Stimulated activated CD8-positive, alpha-beta memory T cell treated with anti-CD3 and anti-CD28 coated beads, Interleukin-12 subunit alpha, Interleukin-12 subunit beta, amount 100 ng/mL, for 24 hours (primary cell): ENCODE measurements around the gene IVD.

Source experiments
- DNase-seq: peaks from one replicate; pipeline ENCODE4 v3.0.0-alpha.2; 2020; ENCODE audit errors: extremely low read depth

Gene IVD

DNA sequence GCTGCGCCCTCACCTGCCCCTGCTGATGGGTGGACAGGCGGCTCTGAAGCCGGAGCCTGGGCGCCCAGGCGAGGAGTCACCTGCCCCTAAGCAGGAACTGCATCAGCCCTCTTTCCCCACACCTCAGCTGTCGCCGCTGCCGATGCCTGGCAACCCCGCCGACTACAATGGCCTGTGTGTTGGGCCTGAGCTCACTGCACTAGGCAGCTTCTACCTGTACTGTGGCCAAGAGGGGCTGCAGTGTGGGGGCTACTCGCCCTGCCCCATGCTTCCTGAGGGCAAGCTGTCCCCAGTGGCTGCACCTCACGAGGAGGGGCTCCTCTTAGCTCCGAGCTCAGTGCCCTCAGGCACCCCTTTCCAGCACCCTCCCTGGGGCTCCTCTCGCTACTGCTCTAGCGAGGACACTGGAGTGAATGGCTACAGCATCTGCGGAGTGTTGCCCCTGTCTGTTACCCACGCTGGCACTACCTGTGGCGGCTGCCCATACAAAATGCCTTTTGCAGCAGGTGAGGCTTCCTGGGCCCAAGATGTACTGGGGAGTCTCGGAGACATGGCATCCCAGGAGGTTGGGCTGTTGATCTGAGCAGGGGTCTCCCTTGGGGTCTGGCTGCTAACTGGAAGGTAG, 53.9 kb downstream of the IVD start:
- no peak for DNase-seq

DNA sequence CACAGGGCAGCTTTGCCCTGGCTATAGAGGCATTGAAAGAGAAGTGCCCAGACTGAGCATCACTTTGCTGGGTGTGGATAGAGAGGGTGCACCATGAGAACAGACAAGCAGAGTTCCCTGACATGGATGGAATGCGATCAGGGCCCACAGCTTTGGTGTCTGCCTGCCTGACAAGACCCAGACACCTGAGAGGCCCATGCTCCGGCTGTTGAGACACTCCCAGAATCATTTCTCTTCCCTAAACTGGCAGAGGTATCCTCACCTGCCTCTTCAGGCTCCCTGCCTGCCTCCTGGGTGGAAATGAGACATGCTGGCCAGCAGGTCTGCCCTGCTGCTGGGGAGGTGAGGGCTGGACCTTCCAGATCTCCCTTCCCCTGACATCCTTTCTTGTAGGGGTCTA, 54.8 kb downstream of the IVD start:
- DNase-seq = no peak

DNA sequence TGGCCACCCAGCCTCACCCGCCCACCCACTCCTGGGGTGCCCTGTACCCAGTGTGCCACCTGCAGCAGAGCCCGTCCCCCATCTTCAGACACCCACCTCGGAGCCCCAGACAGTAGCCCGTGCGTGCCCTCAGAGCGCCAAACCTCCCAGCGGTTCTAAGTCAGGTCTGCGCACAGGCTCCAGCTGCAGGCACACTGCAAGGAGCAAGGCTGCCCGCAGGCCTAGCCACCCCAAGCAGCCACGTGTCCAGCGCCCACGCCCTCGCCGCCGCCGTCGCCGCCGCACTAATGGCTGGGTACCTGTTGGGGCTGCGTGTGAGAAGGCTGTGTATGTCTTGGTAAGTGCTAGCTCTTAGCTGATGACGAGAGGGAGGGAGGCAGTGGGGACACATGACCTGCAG, 56.4 kb downstream of the IVD start:
- no peak for DNase-seq

GRCh38 chr15:40463279-40463678, 57.7 kb downstream of the IVD start:
- no peak for DNase-seq

- DNase-seq = no peak
Observed at GRCh38 chr15:40463886-40464545, 58.4 kb downstream of the IVD start.

DNA sequence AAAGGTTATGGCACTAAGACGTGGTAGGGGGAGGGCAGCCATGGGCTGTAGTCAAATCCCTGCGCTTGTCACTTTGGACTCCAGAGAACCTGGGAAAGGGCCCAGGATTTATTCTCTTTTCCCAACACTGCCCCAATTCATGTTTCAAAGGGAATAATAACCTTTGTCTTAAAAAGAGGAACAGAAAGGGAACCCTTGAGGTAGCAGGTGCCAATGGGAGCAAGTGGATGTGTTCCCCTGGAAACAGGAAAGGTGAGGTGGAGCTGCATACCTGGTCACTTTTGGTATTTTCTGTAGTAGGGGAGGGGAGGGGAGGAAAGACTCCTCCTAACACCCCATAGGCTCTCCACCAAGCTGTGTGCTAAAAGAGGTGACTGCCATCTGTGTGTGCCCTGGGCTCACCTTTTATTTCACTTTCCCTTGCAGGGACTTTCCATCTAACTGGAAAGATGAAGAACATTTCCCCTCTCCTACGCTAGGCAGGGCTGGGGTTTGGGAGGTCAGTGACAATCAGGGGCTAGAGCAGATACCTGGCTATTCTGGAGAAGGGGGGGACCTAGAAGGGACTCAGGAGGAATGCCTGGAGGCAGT, 59.1 kb downstream of the IVD start:
- no peak for DNase-seq

DNA sequence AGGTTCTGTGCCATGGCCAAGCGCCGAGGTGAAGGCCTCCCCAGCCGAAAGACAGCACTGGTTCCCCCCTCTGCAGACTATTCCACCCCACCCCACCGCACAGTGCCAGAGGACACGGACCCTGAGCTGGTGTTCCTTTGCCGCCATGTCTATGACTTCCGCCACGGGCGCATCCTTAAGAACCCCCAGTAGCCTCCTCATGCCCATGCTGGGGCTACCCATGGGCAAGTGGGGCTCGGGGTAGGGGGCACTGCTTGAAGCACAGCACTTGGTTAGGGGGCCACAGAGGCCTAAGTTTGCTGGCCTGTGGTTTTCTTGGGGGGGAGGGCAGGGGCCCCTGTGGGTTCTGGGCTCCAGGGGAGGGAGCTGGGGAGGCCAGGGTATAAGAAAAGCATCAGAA, 60.3 kb downstream of the IVD start:
- DNase-seq = no peak

- no peak for DNase-seq
Observed at GRCh38 chr15:40466426-40467260, 61.0 kb downstream of the IVD start.

DNA sequence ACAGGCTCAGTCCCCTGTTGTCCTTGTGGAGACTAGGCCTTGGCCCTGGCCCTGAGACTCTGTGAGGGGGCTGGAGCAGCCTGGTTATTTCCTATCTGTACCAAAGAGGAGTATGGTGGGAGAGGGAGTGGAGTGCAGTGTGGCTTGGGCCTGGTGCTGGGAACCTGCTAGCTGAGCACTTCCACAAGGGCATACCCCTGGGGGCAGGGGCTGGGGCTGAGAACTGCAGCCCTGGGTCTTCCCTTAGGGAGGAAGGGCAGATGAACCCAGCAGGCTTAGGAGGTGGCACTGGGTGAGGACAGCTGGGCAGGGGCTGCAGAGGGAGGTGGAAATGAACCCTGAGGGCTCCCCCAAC, 61.6 kb downstream of the IVD start:
- no peak for DNase-seq

GRCh38 chr15:40468898-40469331, 63.3 kb downstream of the IVD start:
- no peak for DNase-seq

GRCh38 chr15:40469776-40470390, 64.3 kb downstream of the IVD start:
- DNase-seq = no peak

- DNase-seq = peak; percentile 22
Observed at GRCh38 chr15:40470423-40471104, 65.0 kb downstream of the IVD start, which contains the start of gene CHST14. Gene CHST14 (plus strand): TSS chr15:40470984. CDS start chr15:40471214, 230 bp downstream.
